Tibial nerve (tissue), 4 donors: ENCODE data around the gene HOXB7. TPM values are rescaled to one million over a fixed set of nuclear protein-coding genes. Genes with fewer than 3 reads are reported as not detected.
A peak's percentile ranks its signal among the peaks of the same experiment; 100 is the strongest.

ENCODE experiments used
- DNase-seq, 2 donors: peaks; one replicate each; pipeline ENCODE4 v3.0.0-alpha.2; 2019; ENCODE audit warnings: low spot score in 2 of 2
- H3K27ac ChIP-seq, 4 donors: fragments of 200-600 bp; sonication (generic) in 3 of 4; one replicate each; pipeline ENCODE4 v1.5.1; 2017 to 2019; ENCODE audit warnings: mild to moderate bottlenecking in 1 of 4
- H3K27me3 ChIP-seq, 2 donors: fragments of 200-600 bp; sonication (generic) in 1 of 2; one replicate each; pipeline versions ENCODE4 v1.5.1 to v1.6.0; 2017 to 2019
- H3K36me3 ChIP-seq, 3 donors: fragments of 200-600 bp; sonication (generic); one replicate each; pipeline ENCODE4 v1.5.1; 2018 to 2019
- H3K4me1 ChIP-seq, 4 donors: fragments of 200-600 bp; sonication (generic) in 3 of 4; one replicate each; pipeline ENCODE4 v1.5.1; 2017 to 2019
- H3K4me3 ChIP-seq, 4 donors: fragments of 200-600 bp; sonication (generic) in 3 of 4; one replicate each; pipeline ENCODE4 v1.5.1; 2017 to 2019; ENCODE audit warnings: mild to moderate bottlenecking in 1 of 4, moderate library complexity in 1 of 4
- H3K9me3 ChIP-seq, 4 donors: fragments of 200-600 bp; sonication (generic) in 3 of 4; one replicate each; pipeline ENCODE4 v1.5.1; 2017 to 2019
- CTCF ChIP-seq, 5 experiments: fragments of 200-600 bp in 3 of 5; fragments of 450-650 bp in 2 of 5; sonication (generic) in 3 of 5; IDR thresholded peaks; one replicate each; pipeline ENCODE4 v1.5.1; 2016 to 2019; ENCODE audit warnings: antibody characterized with exemption in 5 of 5, mild to moderate bottlenecking in 3 of 5, moderate library complexity in 2 of 5
- EP300 ChIP-seq, 2 donors: sonication (generic); formaldehyde crosslinking; IDR thresholded peaks; one replicate each; pipeline ENCODE4 v1.6.1; 2017; ENCODE audit warnings: antibody characterized with exemption in 2 of 2, mild to moderate bottlenecking in 1 of 2
- POLR2A ChIP-seq, 2 donors: fragments of 450-650 bp; IDR thresholded peaks; one replicate each; pipeline ENCODE4 v1.6.1; 2017; ENCODE audit warnings: antibody characterized with exemption in 2 of 2, mild to moderate bottlenecking in 2 of 2, moderate library complexity in 2 of 2
- WGBS, 2 donors: methylation state at CpG; one replicate each; pipeline ENCODE4 v1.1.5; 2018; 5-methylcytosine and 5-hydroxymethylcytosine counted together
- total RNA-seq, 4 donors: library from RNA; depleted of rRNA; stranded (reverse); fragments of >200 nt; gene quantifications; one replicate each; pipeline ENCODE4 v1.1.0, GENCODE V29; 2016

HOXB7 gene
- total RNA-seq, 4 donors from 2014 or later: 1.8 to 4.0 (median 2.3) TPM

GRCh38 chr17:48596000-48596734 is 14.7 kb downstream of the HOXB7 start:
- Histone ChIP-seq H3K36me3 (no peaks in the 10 kb centered on the region), H3K27me3 (peaks cover 0 to 100% of the 10 kb centered on the region in 2 donors), H3K27ac (peak overlapping the region in 1 of 4 donors; percentile 23), H3K4me1 (peaks cover 0 to 54% (median 16%) of the 10 kb centered on the region in 4 donors), H3K9me3 (no peaks in the 10 kb centered on the region), H3K4me3 (peak overlapping the region in 2 of 4 donors; percentile 9 to 54)
- 48 to 53% methylated on average over 53 to 54 of the region's 54 CpGs for WGBS, 2 donors
- no peak for DNase-seq
- TF ChIP-seq EP300 (IDR thresholded peaks at IDR 0.05) (no peak), CTCF (IDR thresholded peaks at IDR 0.05) (no peak), POLR2A (IDR thresholded peaks at IDR 0.05) (no peak)

GRCh38 chr17:48595278-48595999 is 15.4 kb downstream of the HOXB7 start:
- Histone ChIP-seq H3K36me3 (no peaks in the 10 kb centered on the region), H3K27ac (no peak overlapping the region), H3K9me3 (no peaks in the 10 kb centered on the region), H3K4me1 (peaks cover 0 to 54% (median 16%) of the 10 kb centered on the region in 4 donors), H3K4me3 (no peak overlapping the region), H3K27me3 (peaks cover 0 to 100% of the 10 kb centered on the region in 2 donors)
- TF ChIP-seq CTCF (IDR thresholded peaks at IDR 0.05) (no peak), EP300 (IDR thresholded peaks at IDR 0.05) (no peak), POLR2A (IDR thresholded peaks at IDR 0.05) (no peak)
- DNase-seq: no peak
- WGBS, 2 donors: 60 to 67% methylated on average over 25 of the region's 25 CpGs

GRCh38 chr17:48594538-48595277 is 16.1 kb downstream of the HOXB7 start:
- no peak overlapping the region for H3K27ac ChIP-seq
- H3K36me3 ChIP-seq: no peaks in the 10 kb centered on the region
- no peaks in the 10 kb centered on the region for H3K9me3 ChIP-seq
- peaks cover 0 to 54% (median 16%) of the 10 kb centered on the region in 4 donors for H3K4me1 ChIP-seq
- TF ChIP-seq CTCF (IDR thresholded peaks at IDR 0.05) (no peak), POLR2A (IDR thresholded peaks at IDR 0.05) (no peak), EP300 (IDR thresholded peaks at IDR 0.05) (no peak)
- H3K4me3 ChIP-seq: no peak overlapping the region
- DNase-seq: no peak
- 47 to 68% methylated on average over 25 of the region's 25 CpGs for WGBS, 2 donors
- H3K27me3 ChIP-seq: peaks cover 0 to 100% of the 10 kb centered on the region in 2 donors

- Histone ChIP-seq H3K27ac (no peak overlapping the region), H3K4me1 (peaks cover 0 to 54% (median 16%) of the 10 kb centered on the region in 4 donors), H3K9me3 (no peaks in the 10 kb centered on the region), H3K36me3 (no peaks in the 10 kb centered on the region), H3K4me3 (peak overlapping the region in 3 of 4 donors; percentile 11 to 43 (median 39)), H3K27me3 (peaks cover 0 to 100% of the 10 kb centered on the region in 2 donors)
- 9 to 19% methylated on average over 37 of the region's 37 CpGs for WGBS, 2 donors
- no peak for TF ChIP-seq EP300 (IDR thresholded peaks at IDR 0.05)
- peak; percentile 78 to 84 (median 82) for TF ChIP-seq CTCF (IDR thresholded peaks at IDR 0.05)
- peak; percentile 46 to 69 for DNase-seq
These were observed 16.8 kb downstream of the HOXB7 start for GRCh38 chr17:48593840-48594537.
